Upper lobe of left lung (tissue), 6 donors: ENCODE results near the gene GALM. TPM values are rescaled to one million over a fixed set of nuclear protein-coding genes. Genes with fewer than 3 reads are reported as not detected.

Experiments
- ATAC-seq, 2 donors: fragments of 200-7000 bp; cut with Tn5 transposase; one replicate each; pipeline ENCODE4 v1.9.1; 2022; ENCODE audit warnings: mild to moderate bottlenecking in 2 of 2, moderate library complexity in 2 of 2; ENCODE audit not compliant: low FRiP score in 2 of 2
- DNase-seq, 2 donors: peaks; one replicate each; pipeline ENCODE4 v3.0.0-alpha.2; 2019 to 2020
- H3K27ac ChIP-seq, 4 donors: fragments of 200-600 bp; sonication (generic); one replicate each; pipeline ENCODE4 v1.5.1; 2016 to 2019
- H3K27me3 ChIP-seq, 4 donors: fragments of 200-600 bp; sonication (generic); one replicate each; pipeline ENCODE4 v1.5.1; 2017 to 2019
- H3K36me3 ChIP-seq, 4 donors: fragments of 200-600 bp; sonication (generic); one replicate each; pipeline ENCODE4 v1.5.1; 2016 to 2019
- H3K4me1 ChIP-seq, 4 donors: fragments of 200-600 bp; sonication (generic); one replicate each; pipeline ENCODE4 v1.5.1; 2018 to 2019
- H3K4me3 ChIP-seq, 4 donors: fragments of 200-600 bp; sonication (generic); one replicate each; pipeline ENCODE4 v1.5.1; 2017 to 2019; ENCODE audit warnings: mild to moderate bottlenecking in 2 of 4, moderate library complexity in 1 of 4
- H3K9me3 ChIP-seq, 4 donors: fragments of 200-600 bp; sonication (generic); one replicate each; pipeline ENCODE4 v1.5.1; 2018 to 2019
- EP300 ChIP-seq, 4 donors: sonication (generic); formaldehyde crosslinking; IDR thresholded peaks; one replicate each; pipeline ENCODE4 v1.5.1; 2017; ENCODE audit warnings: antibody characterized with exemption in 4 of 4, control low read depth in 2 of 4
- POLR2A ChIP-seq, 4 donors: fragments of 450-650 bp; IDR thresholded peaks; one replicate each; pipeline ENCODE4 v1.5.1; 2016 to 2017; ENCODE audit warnings: antibody characterized with exemption in 4 of 4, mild to moderate bottlenecking in 2 of 4
- POLR2AphosphoS5 ChIP-seq, 2 donors: sonication (generic); formaldehyde crosslinking; IDR thresholded peaks; one replicate each; pipeline ENCODE4 v1.5.1; 2017; ENCODE audit warnings: antibody characterized with exemption in 2 of 2
- WGBS, 2 donors: methylation state at CpG; one replicate each; pipeline ENCODE4 v1.1.5; 2017 to 2018; 5-methylcytosine and 5-hydroxymethylcytosine counted together
- total RNA-seq, 6 donors: library from RNA; depleted of rRNA in 4 of 6; stranded (reverse); fragments of >200 nt in 4 of 6; gene quantifications; one replicate each; pipeline versions ENCODE4 v1.1.0 to v1.2.1, GENCODE V29; 2016 to 2021
- TF ChIP-seq, protein P1 (sequence below), 6 experiments: fragments of 450-650 bp in 4 of 6; fragments of 200-600 bp in 2 of 6; sonication (generic) in 2 of 6; IDR thresholded peaks; one replicate each; pipeline ENCODE4 v1.5.1; 2016 to 2019; ENCODE audit warnings: antibody characterized with exemption in 6 of 6
- donor health status: DM: no; HTN: no; CAD: no; lungs with moderate emphysema.
- donor health status: DM: no; HTN: yes; CAD: no; lungs with severe emphysema.

GALM gene
- total RNA-seq, 6 donors from 2014 or later, result 13.4 to 33.1 (median 26.3) TPM

- WGBS, 2 donors, result 92% methylated on average over 2 of the region's 2 CpGs; no CpG with 5 or more reads in 1 of the 2 donors
- TF ChIP-seq POLR2AphosphoS5 (IDR thresholded peaks at IDR 0.05) (no peak), POLR2A (IDR thresholded peaks at IDR 0.05) (no peak)
Measured at GRCh38 chr2:38650717-38651116, 15.2 kb upstream of the GALM start.

DNA sequence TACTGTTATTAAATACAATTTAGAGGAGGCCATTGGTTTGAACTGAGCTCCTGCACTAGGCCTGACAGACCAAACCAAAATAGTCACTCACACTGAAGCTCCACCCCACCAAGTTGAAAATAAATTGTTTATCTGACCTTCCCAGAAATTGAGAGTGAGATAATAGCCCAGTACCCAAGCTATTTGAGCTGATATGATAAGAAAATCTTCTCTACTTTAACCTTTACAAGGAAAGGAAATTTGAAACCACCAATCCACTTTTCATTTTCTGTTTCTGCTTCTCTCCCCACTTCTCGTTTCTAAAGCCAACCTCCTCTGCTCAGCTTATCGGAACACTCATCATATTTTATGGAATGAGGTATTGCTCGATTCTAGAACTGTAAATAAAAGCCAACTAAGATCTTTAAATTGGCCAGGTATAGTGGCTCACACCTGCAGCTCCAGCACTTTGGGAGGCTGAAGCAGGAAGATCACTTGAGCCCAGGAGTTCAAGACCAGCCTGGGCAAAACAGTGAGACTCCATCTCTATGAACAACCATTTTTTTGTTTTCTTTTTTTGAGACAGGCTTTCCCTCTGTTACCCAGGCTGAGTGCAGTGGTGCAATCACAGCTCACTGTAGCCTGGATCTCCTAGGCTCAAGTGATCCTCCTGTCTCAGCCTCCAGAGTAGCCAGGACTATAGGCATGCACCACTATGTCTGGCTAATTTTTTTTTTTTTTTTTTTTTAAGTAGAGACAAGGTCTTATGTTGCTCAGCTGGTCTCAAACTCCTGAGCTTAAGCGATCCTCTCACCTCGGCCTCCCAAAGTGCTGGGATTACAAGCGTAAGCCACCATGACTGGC lies 13.3 kb upstream of the GALM start:
- WGBS, 2 donors, result 57% methylated on average over 6 of the region's 6 CpGs
- TF ChIP-seq, protein P1, sequence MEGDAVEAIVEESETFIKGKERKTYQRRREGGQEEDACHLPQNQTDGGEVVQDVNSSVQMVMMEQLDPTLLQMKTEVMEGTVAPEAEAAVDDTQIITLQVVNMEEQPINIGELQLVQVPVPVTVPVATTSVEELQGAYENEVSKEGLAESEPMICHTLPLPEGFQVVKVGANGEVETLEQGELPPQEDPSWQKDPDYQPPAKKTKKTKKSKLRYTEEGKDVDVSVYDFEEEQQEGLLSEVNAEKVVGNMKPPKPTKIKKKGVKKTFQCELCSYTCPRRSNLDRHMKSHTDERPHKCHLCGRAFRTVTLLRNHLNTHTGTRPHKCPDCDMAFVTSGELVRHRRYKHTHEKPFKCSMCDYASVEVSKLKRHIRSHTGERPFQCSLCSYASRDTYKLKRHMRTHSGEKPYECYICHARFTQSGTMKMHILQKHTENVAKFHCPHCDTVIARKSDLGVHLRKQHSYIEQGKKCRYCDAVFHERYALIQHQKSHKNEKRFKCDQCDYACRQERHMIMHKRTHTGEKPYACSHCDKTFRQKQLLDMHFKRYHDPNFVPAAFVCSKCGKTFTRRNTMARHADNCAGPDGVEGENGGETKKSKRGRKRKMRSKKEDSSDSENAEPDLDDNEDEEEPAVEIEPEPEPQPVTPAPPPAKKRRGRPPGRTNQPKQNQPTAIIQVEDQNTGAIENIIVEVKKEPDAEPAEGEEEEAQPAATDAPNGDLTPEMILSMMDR (IDR thresholded peaks at IDR 0.05), result no peak
- Histone ChIP-seq H3K4me1 (peaks cover 5 to 19% (median 11%) of the 10 kb centered on the region in 4 donors), H3K4me3 (no peak overlapping the region), H3K36me3 (no peaks in the 10 kb centered on the region), H3K27ac (peak overlapping the region in 2 of 4 donors; percentile 16 to 34), H3K27me3 (no peaks in the 10 kb centered on the region), H3K9me3 (no peaks in the 10 kb centered on the region)
- no peak for ATAC-seq
- DNase-seq, result no peak

More at GRCh38 chr2:38650717-38651116, 15.2 kb upstream of the GALM start:
- ATAC-seq, result no peak
- Histone ChIP-seq H3K4me3 (no peak overlapping the region), H3K9me3 (no peaks in the 10 kb centered on the region), H3K4me1 (peaks cover 5 to 19% (median 11%) of the 10 kb centered on the region in 4 donors), H3K27ac (no peak overlapping the region), H3K36me3 (no peaks in the 10 kb centered on the region), H3K27me3 (no peaks in the 10 kb centered on the region)
- no peak for DNase-seq

GRCh38 chr2:38653380-38653714 lies 12.6 kb upstream of the GALM start:
- Histone ChIP-seq H3K4me3 (no peak overlapping the region), H3K27me3 (no peaks in the 10 kb centered on the region), H3K4me1 (peaks cover 5 to 19% (median 11%) of the 10 kb centered on the region in 4 donors), H3K36me3 (no peaks in the 10 kb centered on the region), H3K27ac (peak overlapping the region in 1 of 4 donors; percentile 53), H3K9me3 (no peaks in the 10 kb centered on the region)
- ATAC-seq, result no peak
- WGBS, 2 donors, result 76 to 79% methylated on average over 2 of the region's 2 CpGs
- no peak for DNase-seq
- TF ChIP-seq POLR2A (IDR thresholded peaks at IDR 0.05) (no peak), EP300 (IDR thresholded peaks at IDR 0.05) (no peak), POLR2AphosphoS5 (IDR thresholded peaks at IDR 0.05) (no peak)
- TF ChIP-seq, protein P1 (IDR thresholded peaks at IDR 0.05), result no peak

GRCh38 chr2:38653715-38654527 lies 12.0 kb upstream of the GALM start:
- TF ChIP-seq, protein P1 (IDR thresholded peaks at IDR 0.05), result no peak
- no peak for TF ChIP-seq POLR2A (IDR thresholded peaks at IDR 0.05)
- TF ChIP-seq EP300 (IDR thresholded peaks at IDR 0.05), result no peak
- TF ChIP-seq POLR2AphosphoS5 (IDR thresholded peaks at IDR 0.05), result no peak
- H3K27ac ChIP-seq, result peak overlapping the region in 1 of 4 donors; percentile 53
- H3K27me3 ChIP-seq, result no peaks in the 10 kb centered on the region
- H3K4me3 ChIP-seq, result no peak overlapping the region
- WGBS, 2 donors, result 76 to 87% methylated on average over 9 to 10 of the region's 10 CpGs
- peaks cover 5 to 19% (median 11%) of the 10 kb centered on the region in 4 donors for H3K4me1 ChIP-seq
- no peaks in the 10 kb centered on the region for H3K36me3 ChIP-seq
- no peak for DNase-seq
- ATAC-seq, result peak in 1 of 2 donors; percentile 15
- no peaks in the 10 kb centered on the region for H3K9me3 ChIP-seq
